GM11168 (cell line): ENCODE measurements around the gene ARHGAP5.

ENCODE experiments used
- in situ Hi-C: fragments of 300-500 bp; cut with MboI; formaldehyde crosslinking; loops from one replicate; pipeline ENCODE4 v1.12.0; 2022; ENCODE audit warnings: low sequenced_read_pairs; ENCODE audit not compliant: unreplicated experiment

Gene ARHGAP5

GRCh38 chr14:32077081-32078022 is at the start of gene ARHGAP5:
Gene ARHGAP5, plus strand, starts transcription at chr14:32077304. Its CDS starts 13,366 bp downstream, at chr14:32090670.
- in situ Hi-C loops, result loop anchor here (10.0 kb wide), 1 partner anchor 397 kb away; no protein-coding TSS in a partner anchor

GRCh38 chr14:32028599-32028998 is 48.5 kb upstream of the ARHGAP5 start:
- in situ Hi-C loops, result no loop called here

DNA sequence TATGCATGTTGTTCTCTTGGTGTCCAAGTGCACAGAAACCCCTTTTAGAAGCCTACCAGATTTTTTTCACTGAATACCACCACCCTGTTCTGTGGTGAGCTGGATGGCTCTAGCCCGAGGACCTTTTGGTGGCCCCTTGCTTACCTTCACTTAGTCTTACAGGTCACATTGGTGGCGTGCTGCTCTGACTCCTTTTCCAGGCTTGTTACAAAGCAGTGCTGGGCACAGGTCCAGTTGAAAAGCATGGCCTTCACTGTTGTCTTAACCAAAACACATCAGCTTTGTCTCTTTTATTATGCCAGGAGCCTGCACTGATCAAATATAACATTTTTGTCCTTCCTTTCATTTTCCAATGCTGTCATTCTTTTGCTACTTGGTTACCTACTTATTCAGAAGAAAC is 43.6 kb upstream of the ARHGAP5 start:
- in situ Hi-C loops, result no loop called here

GRCh38 chr14:32038876-32039275 is 38.2 kb upstream of the ARHGAP5 start:
- in situ Hi-C loops, result no loop called here

GRCh38 chr14:32039401-32040030 is 37.6 kb upstream of the ARHGAP5 start:
- in situ Hi-C loops, result no loop called here

GRCh38 chr14:32043624-32044023 is 33.5 kb upstream of the ARHGAP5 start:
- in situ Hi-C loops, result no loop called here

DNA sequence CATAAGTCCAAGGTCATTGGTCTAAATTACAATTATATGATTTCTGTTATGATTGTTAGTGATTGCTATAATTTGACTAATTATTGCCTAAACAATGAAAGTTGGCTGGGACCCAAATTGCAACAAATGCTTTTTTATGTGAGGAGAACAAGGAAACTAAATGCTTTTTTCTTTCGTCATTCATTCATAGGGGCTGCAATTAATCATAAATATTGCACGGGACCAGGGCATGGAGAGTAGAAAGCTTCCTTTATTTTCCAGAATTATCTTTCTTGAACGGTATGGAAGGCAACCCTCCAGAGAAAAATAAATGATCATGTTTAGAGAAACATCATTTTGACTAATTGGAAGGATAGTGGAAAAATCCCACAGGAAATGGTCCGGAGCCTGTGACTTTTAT is 32.6 kb upstream of the ARHGAP5 start:
- in situ Hi-C loops, result no loop called here

DNA sequence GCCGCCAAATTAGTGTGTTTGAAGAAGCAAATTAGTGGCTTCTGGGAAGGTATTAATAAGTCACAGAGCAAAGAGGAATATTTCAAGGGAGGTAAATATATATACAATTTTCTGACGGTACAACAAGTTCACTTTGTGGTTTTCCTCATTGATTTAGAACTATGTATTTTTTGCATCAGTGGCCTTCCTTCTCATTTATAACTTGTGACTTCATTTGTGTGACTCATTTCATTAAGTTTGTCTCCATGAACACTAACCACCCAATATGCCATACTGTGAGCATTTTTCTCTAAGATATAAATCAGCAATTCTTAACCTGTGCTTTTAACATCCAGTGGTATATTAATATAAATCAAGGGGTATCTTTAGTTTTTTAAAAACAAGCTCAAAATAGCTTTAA is 29.3 kb upstream of the ARHGAP5 start:
- in situ Hi-C loops, result no loop called here

DNA sequence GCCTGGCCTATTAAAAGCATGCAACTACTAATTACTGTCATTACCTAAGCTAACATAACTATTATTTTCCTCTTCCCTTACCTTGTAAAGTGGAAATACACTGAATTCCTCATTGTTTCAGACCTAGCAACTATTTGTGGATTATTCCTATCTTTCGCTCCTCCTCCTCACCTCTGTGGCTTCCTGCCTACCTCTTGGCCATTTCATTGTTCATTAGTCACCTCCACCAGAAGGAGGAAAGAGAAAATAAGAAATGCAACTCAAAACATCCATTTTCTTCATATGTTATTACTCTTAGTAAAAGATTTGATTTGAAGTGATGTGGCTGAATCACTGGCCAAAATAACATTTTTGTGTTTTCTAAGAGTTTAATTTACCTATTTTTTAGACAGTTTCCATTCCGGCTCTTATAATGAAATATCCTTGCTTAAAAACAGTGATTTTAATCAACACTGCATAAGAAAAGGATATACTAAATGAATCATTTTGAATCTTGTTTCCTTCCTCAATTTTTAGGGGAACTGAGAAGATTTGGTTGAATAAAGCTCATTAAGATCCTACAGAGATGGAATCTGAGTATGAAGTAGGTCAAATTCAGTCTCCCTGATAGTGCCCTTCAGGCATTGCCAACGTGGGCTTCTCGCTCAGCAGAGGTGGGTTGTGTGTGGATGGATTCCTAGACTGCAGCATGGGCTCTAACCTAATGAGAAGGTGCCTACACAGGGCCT is 27.6 kb upstream of the ARHGAP5 start:
- in situ Hi-C loops, result loop anchor here (25.0 kb wide), 1 partner anchor 537 kb away; no protein-coding TSS in a partner anchor

DNA sequence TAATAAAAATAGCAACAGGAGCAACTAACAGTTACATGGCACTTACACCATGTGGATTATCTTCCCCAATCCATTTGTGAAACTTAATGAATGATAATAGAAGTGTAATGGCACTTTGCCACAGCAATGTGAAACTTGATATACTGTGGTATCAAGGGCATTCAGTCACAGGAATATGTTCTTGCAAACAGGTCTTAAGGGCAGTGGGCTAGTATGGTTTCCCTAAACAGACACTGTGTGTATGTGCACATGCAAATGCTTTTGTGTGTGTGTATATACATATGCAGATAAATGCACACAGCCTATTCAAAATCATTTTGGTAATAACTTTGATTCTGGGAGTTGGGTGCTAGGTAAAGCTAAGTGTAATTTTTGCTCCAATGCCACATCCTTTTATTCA is 26.2 kb upstream of the ARHGAP5 start:
- in situ Hi-C loops, result loop anchor here (25.0 kb wide), 1 partner anchor 539 kb away; no protein-coding TSS in a partner anchor

- in situ Hi-C loops, result loop anchor here (25.0 kb wide), 1 partner anchor 542 kb away; no protein-coding TSS in a partner anchor
These were observed 22.6 kb upstream of the ARHGAP5 start for GRCh38 chr14:32054536-32054935.

- in situ Hi-C loops, result loop anchor here (25.0 kb wide), 1 partner anchor 543 kb away; no protein-coding TSS in a partner anchor
These were observed 21.9 kb upstream of the ARHGAP5 start for GRCh38 chr14:32055175-32055574.

- in situ Hi-C loops, result loop anchor here (25.0 kb wide), 1 partner anchor 547 kb away; no protein-coding TSS in a partner anchor
These were observed 17.4 kb upstream of the ARHGAP5 start for GRCh38 chr14:32059702-32060101.

DNA sequence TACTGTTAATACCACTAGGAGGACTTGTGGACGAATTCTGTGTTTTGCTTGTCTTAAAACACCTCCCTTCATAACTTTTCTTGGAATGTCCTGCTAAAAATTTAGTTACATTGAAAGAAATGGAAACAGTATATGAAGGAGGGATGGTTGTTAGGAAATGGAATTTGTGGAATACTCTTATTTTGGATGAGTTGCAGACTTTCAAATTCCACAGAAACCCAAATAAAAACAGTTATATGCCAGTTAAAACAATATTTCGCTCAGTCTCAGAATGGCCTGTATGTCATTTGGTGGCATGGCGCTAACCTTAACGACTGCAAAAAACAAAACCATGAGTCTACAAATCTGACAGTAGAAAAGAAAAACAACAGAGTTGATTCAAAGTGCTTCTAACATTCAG is 12.2 kb upstream of the ARHGAP5 start:
- in situ Hi-C loops, result loop anchor here (25.0 kb wide), 1 partner anchor 553 kb away; no protein-coding TSS in a partner anchor

DNA sequence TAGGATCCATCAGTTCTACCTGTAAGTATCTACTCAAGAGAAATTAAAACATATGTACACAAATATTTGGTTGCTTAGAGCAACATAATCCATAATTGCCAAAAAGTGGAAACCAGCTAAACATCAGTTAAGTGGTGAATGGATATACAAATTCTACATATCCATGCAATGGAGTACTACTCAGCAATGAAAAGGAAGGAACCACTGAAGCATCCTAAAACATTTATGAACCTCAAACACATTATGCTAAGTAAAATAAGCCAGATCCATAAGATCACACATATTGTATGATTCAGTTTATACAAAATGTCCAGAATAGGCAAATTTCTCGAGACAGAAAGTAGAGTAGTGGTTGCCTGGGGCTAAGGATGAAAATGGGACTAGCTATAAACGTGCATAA is 8.4 kb upstream of the ARHGAP5 start:
- in situ Hi-C loops, result loop anchor here (25.0 kb wide), 1 partner anchor 556 kb away; no protein-coding TSS in a partner anchor

GRCh38 chr14:32070282-32070681 is 6.8 kb upstream of the ARHGAP5 start:
- in situ Hi-C loops, result loop anchor here (10.0 to 25.0 kb wide), 2 partner anchors 405 to 558 kb away; no protein-coding TSS in a partner anchor

- in situ Hi-C loops, result loop anchor here (10.0 to 25.0 kb wide), 2 partner anchors 402 to 560 kb away; no protein-coding TSS in a partner anchor
These were observed 4.4 kb upstream of the ARHGAP5 start for GRCh38 chr14:32072676-32073075.

- in situ Hi-C loops, result loop anchor here (10.0 to 25.0 kb wide), 2 partner anchors 401 to 561 kb away; no protein-coding TSS in a partner anchor
These were observed 3.4 kb upstream of the ARHGAP5 start for GRCh38 chr14:32073537-32074189.

DNA sequence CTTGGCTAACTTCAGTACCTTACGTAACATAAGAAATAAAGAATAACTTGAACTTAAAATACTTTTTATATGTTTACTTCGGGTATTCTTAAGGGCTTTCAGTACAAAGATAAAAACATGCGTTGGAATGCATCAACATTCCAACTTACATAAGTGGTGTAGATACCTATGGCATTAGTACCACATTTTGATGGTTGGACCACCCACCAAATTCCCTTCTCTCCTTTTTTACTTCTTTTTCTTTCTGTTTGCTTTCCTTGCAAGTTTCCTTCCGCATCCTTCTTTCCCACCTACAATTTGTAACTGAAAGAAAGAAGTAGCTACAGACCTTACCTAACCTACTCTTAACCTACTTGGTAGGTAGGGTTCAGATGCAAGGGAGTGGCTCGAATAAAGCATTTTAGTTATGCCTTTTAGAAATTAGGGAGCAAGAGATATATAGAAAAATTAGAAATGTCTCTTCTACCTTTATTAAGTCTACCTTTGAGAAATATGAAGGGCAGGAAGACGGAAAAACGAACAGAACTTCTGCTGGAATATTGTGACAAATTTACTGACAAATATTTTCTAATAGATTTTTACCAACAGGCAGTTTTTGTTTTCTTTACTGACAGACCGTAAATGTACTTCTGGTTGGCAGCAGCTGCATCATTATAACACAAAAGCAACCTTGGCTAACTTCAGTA is 2.1 kb upstream of the ARHGAP5 start:
- in situ Hi-C loops, result loop anchor here (10.0 to 25.0 kb wide), 2 partner anchors 400 to 563 kb away; no protein-coding TSS in a partner anchor
